ENCODE results near the gene PTPRR.

PTPRR gene

DNA sequence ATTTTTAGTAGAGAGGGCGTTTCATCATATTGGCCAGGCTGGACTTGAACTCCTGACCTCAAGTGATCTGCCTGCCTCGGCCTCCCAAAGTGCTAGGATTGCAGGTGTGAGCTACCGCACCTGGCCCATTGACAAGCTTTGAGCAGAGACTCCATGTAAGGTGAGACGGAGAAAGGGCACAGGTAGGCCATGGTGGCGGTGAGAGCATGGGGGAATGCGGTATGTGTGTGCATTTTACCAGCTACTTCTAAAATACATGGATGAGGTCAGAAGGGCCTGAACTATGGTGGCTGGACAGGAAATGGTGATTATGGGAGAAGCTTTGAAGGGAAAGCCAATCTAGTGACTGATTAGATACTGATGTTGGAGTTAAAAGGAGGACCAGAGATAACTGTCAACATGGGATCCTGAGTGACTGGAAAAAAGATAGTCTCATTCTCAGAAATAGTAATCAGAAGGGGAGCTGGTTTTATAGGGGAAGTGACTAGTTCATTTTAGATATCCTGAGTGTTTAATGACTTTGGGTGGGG lies 261.4 kb downstream of the PTPRR start:
- TF ChIP-seq TAF1 (IDR thresholded peaks at IDR 0.05; ENCODE audit: low read depth) (no peak), YY1 (IDR thresholded peaks at IDR 0.05; ENCODE audit: low read depth) (no peak), TCF12 (IDR thresholded peaks at IDR 0.05; ENCODE audit: low read depth) (no peak), TEAD4 (IDR thresholded peaks at IDR 0.05) (no peak), CREB1 (IDR thresholded peaks at IDR 0.05; ENCODE audit: low read depth) (no peak), EP300 (IDR thresholded peaks at IDR 0.05; ENCODE audit: borderline replicate concordance) (no peak), EGR1 (IDR thresholded peaks at IDR 0.05) (no peak), NFIC (IDR thresholded peaks at IDR 0.05) (no peak), FOXM1 (IDR thresholded peaks at IDR 0.05; ENCODE audit: borderline replicate concordance, low read depth) (no peak)
- TF ChIP-seq, protein P1, sequence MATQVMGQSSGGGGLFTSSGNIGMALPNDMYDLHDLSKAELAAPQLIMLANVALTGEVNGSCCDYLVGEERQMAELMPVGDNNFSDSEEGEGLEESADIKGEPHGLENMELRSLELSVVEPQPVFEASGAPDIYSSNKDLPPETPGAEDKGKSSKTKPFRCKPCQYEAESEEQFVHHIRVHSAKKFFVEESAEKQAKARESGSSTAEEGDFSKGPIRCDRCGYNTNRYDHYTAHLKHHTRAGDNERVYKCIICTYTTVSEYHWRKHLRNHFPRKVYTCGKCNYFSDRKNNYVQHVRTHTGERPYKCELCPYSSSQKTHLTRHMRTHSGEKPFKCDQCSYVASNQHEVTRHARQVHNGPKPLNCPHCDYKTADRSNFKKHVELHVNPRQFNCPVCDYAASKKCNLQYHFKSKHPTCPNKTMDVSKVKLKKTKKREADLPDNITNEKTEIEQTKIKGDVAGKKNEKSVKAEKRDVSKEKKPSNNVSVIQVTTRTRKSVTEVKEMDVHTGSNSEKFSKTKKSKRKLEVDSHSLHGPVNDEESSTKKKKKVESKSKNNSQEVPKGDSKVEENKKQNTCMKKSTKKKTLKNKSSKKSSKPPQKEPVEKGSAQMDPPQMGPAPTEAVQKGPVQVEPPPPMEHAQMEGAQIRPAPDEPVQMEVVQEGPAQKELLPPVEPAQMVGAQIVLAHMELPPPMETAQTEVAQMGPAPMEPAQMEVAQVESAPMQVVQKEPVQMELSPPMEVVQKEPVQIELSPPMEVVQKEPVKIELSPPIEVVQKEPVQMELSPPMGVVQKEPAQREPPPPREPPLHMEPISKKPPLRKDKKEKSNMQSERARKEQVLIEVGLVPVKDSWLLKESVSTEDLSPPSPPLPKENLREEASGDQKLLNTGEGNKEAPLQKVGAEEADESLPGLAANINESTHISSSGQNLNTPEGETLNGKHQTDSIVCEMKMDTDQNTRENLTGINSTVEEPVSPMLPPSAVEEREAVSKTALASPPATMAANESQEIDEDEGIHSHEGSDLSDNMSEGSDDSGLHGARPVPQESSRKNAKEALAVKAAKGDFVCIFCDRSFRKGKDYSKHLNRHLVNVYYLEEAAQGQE (IDR thresholded peaks at IDR 0.05; ENCODE audit: low read depth), result no peak
- TF ChIP-seq, protein P2, sequence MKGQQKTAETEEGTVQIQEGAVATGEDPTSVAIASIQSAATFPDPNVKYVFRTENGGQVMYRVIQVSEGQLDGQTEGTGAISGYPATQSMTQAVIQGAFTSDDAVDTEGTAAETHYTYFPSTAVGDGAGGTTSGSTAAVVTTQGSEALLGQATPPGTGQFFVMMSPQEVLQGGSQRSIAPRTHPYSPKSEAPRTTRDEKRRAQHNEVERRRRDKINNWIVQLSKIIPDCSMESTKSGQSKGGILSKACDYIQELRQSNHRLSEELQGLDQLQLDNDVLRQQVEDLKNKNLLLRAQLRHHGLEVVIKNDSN (IDR thresholded peaks at IDR 0.05), result no peak

DNA sequence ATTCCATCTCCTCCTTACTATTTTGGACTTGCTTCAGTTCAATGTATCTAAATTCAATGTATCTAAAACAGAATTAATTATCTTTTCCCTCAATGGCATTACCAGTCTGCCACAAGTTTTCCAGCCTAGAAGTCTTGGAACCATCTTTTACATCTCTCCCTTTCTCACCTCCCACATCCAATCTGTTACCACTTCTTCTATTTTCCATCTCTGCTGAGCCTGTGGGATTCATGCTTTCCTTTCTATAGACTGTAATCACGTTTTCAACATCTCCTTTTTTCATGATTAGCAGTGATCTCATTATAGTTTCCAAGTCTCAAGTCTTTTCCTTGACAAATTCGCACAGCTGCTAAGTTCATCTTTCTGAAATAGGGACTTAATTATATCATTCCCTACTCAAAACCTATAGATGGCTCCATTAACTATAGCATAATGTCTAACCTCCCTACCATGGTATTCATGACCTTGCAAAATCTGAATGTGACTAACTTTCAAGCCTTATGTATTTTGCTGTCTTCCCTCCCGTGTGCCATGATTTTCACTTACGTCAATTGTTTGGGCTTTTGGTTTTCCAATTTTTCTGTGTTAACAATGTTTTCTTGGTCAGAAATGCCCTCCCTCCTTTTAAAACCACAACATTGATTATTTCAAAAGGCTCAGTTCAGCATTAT lies 262.8 kb downstream of the PTPRR start:
- TF ChIP-seq YY1 (IDR thresholded peaks at IDR 0.05; ENCODE audit: low read depth), result no peak
- no peak for TF ChIP-seq FOXM1 (IDR thresholded peaks at IDR 0.05; ENCODE audit: borderline replicate concordance, low read depth)
- no peak for TF ChIP-seq EGR1 (IDR thresholded peaks at IDR 0.05)
- TF ChIP-seq ZBTB7A (IDR thresholded peaks at IDR 0.05; ENCODE audit: low read depth), result no peak
- no peak for TF ChIP-seq NFIC (IDR thresholded peaks at IDR 0.05)
- TF ChIP-seq CREB1 (IDR thresholded peaks at IDR 0.05; ENCODE audit: low read depth), result no peak
- TF ChIP-seq CEBPB (IDR thresholded peaks at IDR 0.05), result no peak
- TF ChIP-seq EP300 (IDR thresholded peaks at IDR 0.05; ENCODE audit: borderline replicate concordance), result no peak
- TF ChIP-seq, protein P2 (IDR thresholded peaks at IDR 0.05), result no peak

GRCh38 chr12:70652451-70652850 lies 268.1 kb downstream of the PTPRR start:
- TF ChIP-seq YY1 (IDR thresholded peaks at IDR 0.05; ENCODE audit: low read depth) (no peak), ZBTB7A (IDR thresholded peaks at IDR 0.05; ENCODE audit: low read depth) (no peak), RAD21 (IDR thresholded peaks at IDR 0.05; ENCODE audit: low read depth) (no peak), TCF12 (IDR thresholded peaks at IDR 0.05; ENCODE audit: low read depth) (no peak), CREB1 (IDR thresholded peaks at IDR 0.05; ENCODE audit: low read depth) (no peak), NFIC (IDR thresholded peaks at IDR 0.05) (no peak), TAF1 (IDR thresholded peaks at IDR 0.05; ENCODE audit: low read depth) (no peak), FOXM1 (IDR thresholded peaks at IDR 0.05; ENCODE audit: borderline replicate concordance, low read depth) (no peak), TEAD4 (IDR thresholded peaks at IDR 0.05) (no peak), CEBPB (IDR thresholded peaks at IDR 0.05) (no peak), EP300 (IDR thresholded peaks at IDR 0.05; ENCODE audit: borderline replicate concordance) (no peak), EGR1 (IDR thresholded peaks at IDR 0.05) (no peak)
- TF ChIP-seq, protein P2 (IDR thresholded peaks at IDR 0.05), result no peak
- TF ChIP-seq, protein P1 (IDR thresholded peaks at IDR 0.05; ENCODE audit: low read depth), result no peak
- TF ChIP-seq, protein P3, sequence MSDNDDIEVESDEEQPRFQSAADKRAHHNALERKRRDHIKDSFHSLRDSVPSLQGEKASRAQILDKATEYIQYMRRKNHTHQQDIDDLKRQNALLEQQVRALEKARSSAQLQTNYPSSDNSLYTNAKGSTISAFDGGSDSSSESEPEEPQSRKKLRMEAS (IDR thresholded peaks at IDR 0.05), result no peak

DNA sequence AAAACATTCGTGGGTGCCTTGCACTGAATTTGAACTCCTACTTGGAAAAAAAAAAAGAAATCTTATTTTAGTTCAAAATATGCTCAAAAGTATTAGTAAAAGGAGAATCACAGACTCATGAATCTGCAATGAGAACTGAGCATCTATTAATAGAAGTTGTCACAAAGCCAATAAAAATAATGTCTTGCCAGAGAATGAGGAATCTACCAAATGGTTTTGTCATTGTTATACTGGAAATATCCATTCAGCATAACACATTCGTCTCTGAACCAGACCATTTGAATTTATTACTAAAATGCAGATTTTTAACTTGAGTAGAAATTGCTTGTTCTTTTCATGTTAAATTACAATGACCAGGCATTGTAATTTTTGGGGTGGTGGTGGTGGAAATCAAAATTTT lies 271.7 kb downstream of the PTPRR start:
- TF ChIP-seq ZBTB7A (IDR thresholded peaks at IDR 0.05; ENCODE audit: low read depth), result no peak
- no peak for TF ChIP-seq CREB1 (IDR thresholded peaks at IDR 0.05; ENCODE audit: low read depth)
- TF ChIP-seq CEBPB (IDR thresholded peaks at IDR 0.05), result no peak
- TF ChIP-seq, protein P1 (IDR thresholded peaks at IDR 0.05; ENCODE audit: low read depth), result no peak
- TF ChIP-seq, protein P3 (IDR thresholded peaks at IDR 0.05), result no peak
- no peak for TF ChIP-seq FOXM1 (IDR thresholded peaks at IDR 0.05; ENCODE audit: borderline replicate concordance, low read depth)
- no peak for TF ChIP-seq NFIC (IDR thresholded peaks at IDR 0.05)
- TF ChIP-seq, protein P2 (IDR thresholded peaks at IDR 0.05), result no peak
- TF ChIP-seq TEAD4 (IDR thresholded peaks at IDR 0.05), result no peak

Data from Ishikawa (cell line).